ENCODE measurements around the gene RGS6.

GRCh38 chr14:72515779-72516770 is 583.8 kb downstream of the RGS6 start:
- TF ChIP-seq, protein P1, sequence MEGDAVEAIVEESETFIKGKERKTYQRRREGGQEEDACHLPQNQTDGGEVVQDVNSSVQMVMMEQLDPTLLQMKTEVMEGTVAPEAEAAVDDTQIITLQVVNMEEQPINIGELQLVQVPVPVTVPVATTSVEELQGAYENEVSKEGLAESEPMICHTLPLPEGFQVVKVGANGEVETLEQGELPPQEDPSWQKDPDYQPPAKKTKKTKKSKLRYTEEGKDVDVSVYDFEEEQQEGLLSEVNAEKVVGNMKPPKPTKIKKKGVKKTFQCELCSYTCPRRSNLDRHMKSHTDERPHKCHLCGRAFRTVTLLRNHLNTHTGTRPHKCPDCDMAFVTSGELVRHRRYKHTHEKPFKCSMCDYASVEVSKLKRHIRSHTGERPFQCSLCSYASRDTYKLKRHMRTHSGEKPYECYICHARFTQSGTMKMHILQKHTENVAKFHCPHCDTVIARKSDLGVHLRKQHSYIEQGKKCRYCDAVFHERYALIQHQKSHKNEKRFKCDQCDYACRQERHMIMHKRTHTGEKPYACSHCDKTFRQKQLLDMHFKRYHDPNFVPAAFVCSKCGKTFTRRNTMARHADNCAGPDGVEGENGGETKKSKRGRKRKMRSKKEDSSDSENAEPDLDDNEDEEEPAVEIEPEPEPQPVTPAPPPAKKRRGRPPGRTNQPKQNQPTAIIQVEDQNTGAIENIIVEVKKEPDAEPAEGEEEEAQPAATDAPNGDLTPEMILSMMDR (conservative IDR thresholded peaks at IDR 0.05; ENCODE audit: low read depth, low read length): peak; percentile 39
- TF ChIP-seq EZH2 (IDR thresholded peaks at IDR 0.05; ENCODE audit: low read length, unreplicated experiment): no peak
